ENCODE data around the gene PPIL1. TPM values are rescaled to one million over a fixed set of nuclear protein-coding genes. Genes with fewer than 3 reads are reported as not detected.
A peak's percentile ranks its signal among the peaks of the same experiment; 100 is the strongest.

Gene PPIL1
- polyA plus RNA-seq, 1 experiment = 23.4 TPM

DNA sequence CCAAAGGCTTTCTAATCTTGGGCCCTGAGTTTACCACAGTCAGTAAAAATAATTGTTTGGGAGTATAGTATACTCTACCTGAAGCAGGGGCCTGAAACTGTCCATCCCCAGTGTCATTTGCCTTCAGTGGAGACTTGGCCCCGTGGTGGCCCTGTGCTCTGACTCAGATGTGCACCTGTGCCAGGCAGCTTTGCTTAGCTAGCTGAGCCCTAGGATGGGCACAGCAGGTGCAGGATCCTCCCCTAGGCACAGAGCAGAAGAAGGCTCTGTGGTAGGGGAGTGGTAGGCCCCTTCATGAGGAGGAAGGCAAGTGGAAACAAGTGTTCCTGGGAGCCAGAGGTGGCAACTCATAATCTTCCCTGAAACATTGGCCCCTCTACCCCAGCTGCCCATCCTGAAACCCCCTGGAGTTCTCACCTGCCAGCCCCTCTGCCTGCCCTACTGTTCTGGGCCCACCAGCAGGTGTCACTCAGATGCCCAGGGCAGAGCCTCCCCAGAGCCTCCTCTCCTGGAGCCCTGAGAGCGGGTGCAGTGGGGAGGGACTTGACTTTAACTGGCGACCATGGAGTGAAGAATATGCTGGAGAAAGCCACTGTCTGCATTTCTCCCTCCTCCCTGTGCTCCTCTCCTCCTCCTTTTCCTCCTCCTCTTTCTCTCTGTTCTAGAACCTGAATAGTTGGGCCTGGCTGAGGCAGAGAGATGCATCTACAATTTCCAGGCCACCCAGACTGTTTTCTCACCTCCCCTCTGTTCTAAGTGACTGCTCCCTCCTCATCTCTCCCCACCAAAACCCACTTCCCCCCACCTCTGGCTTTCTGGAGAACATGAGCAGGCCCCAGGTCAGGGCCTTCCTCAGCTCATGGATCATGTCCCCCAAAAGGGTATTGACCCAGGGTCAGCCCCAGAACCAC lies 38.2 kb downstream of the PPIL1 start:
- H3K36me3 ChIP-seq (ENCODE audit: control insufficient read depth, insufficient read depth, low read length) = no peaks in the 10 kb centered on the region
- TF ChIP-seq, protein P1, sequence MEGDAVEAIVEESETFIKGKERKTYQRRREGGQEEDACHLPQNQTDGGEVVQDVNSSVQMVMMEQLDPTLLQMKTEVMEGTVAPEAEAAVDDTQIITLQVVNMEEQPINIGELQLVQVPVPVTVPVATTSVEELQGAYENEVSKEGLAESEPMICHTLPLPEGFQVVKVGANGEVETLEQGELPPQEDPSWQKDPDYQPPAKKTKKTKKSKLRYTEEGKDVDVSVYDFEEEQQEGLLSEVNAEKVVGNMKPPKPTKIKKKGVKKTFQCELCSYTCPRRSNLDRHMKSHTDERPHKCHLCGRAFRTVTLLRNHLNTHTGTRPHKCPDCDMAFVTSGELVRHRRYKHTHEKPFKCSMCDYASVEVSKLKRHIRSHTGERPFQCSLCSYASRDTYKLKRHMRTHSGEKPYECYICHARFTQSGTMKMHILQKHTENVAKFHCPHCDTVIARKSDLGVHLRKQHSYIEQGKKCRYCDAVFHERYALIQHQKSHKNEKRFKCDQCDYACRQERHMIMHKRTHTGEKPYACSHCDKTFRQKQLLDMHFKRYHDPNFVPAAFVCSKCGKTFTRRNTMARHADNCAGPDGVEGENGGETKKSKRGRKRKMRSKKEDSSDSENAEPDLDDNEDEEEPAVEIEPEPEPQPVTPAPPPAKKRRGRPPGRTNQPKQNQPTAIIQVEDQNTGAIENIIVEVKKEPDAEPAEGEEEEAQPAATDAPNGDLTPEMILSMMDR (IDR thresholded peaks at IDR 0.05; ENCODE audit: insufficient read depth, low read depth, low read length) = 0 out of 2 replicates have a peak, but pooled peaks have one; percentile 1
- peaks cover 23% of the 10 kb centered on the region for H3K27me3 ChIP-seq (ENCODE audit: control insufficient read depth, insufficient read depth, low read length)
- H3K4me3 ChIP-seq (ENCODE audit: low read depth, low read length) = no peak overlapping the region
- ChIA-PET POLR2A (no interaction called here), CTCF (interaction anchor here (0.8 to 2.5 kb wide), 5 partner anchors 10 to 54 kb away, joined by 3 to 7 read pairs (median 4); no protein-coding TSS in a partner anchor)
- DNase-seq (ENCODE audit: low read depth) = no peak

DNA sequence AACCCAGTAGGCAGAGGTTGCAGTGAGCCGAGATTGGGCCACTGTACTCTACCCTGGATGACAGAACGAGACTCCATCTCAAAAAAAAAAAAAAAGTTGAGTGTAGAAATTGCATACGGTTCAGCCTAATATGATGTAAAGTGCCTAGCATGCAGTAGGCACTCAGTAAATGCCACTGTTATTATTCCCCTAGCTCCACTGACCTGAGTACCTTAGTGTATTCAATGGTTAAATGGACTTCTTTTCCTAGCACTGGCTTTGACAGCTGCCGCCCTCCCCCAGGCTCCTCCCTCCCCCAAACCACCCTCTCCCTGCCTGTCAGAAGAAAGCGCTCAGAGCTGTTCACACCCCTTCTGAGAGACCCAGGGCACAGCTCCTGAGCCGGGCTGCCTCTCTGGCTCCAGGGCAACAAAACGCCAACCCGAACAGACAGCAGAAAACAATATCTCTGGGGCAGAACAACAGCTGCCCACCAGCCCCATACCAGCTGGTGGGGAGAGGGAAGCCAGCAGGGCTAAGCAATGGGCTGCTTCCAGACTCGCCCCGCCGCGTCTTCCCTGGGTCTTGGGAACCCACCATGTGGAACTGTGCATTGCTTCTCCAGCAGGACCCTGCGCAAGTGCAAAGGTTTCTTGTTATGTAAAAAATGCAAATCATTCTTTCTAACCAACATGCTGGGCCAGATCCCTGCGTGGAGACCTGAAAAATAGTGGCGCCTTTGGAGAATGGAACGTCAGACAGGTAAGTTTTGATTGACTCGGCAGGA lies 39.8 kb downstream of the PPIL1 start:
- DNase-seq (ENCODE audit: low read depth) = no peak
- POLR2A ChIA-PET = no interaction called here
- CTCF ChIA-PET = interaction anchor here (1.2 to 2.5 kb wide), 6 partner anchors 11 to 145 kb away, joined by 3 to 7 read pairs (median 4); no protein-coding TSS in a partner anchor
- no peak overlapping the region for H3K4me3 ChIP-seq (ENCODE audit: low read depth, low read length)
- H3K36me3 ChIP-seq (ENCODE audit: control insufficient read depth, insufficient read depth, low read length) = no peaks in the 10 kb centered on the region
- TF ChIP-seq, protein P1 (IDR thresholded peaks at IDR 0.05; ENCODE audit: insufficient read depth, low read depth, low read length) = no peak
- H3K27me3 ChIP-seq (ENCODE audit: control insufficient read depth, insufficient read depth, low read length) = peaks cover 21% of the 10 kb centered on the region

DNA sequence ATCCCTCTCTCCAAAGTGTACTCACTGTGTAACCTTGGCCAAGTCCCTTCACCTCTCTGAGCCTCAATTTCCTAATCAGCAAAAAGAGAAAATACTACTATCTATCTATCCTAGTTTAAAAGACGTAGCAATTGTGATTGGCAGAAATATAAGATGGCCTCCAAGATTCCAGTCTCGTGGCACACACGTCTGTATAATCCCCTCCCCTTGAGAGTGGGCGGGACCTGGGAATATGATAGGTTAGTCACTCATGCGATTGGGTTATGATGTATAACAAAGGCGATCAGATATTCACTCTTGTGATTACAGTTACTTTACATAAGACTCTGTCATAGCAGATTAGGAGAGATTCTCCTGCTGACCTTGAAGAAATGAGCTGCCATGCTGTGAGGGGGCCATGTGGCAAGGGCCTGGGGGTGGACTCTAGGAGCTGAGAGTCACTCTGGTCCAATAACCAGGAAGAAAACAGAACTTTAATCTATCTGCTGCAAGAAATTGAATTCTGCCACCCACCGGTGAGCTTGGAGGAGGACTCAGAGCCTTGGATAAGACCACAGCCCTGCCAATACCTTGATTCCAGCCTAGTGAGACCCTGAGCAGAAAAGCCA lies 41.3 kb downstream of the PPIL1 start:
- Histone ChIP-seq H3K36me3 (ENCODE audit: control insufficient read depth, insufficient read depth, low read length) (no peaks in the 10 kb centered on the region), H3K4me3 (ENCODE audit: low read depth, low read length) (no peak overlapping the region), H3K27me3 (ENCODE audit: control insufficient read depth, insufficient read depth, low read length) (peaks cover 12% of the 10 kb centered on the region)
- no peak for DNase-seq (ENCODE audit: low read depth)
- TF ChIP-seq, protein P1 (IDR thresholded peaks at IDR 0.05; ENCODE audit: insufficient read depth, low read depth, low read length) = no peak
- ChIA-PET POLR2A (no interaction called here), CTCF (interaction anchor here (0.6 kb wide), 1 partner anchor 196 kb away, joined by 3 read pairs; no protein-coding TSS in a partner anchor)

DNA sequence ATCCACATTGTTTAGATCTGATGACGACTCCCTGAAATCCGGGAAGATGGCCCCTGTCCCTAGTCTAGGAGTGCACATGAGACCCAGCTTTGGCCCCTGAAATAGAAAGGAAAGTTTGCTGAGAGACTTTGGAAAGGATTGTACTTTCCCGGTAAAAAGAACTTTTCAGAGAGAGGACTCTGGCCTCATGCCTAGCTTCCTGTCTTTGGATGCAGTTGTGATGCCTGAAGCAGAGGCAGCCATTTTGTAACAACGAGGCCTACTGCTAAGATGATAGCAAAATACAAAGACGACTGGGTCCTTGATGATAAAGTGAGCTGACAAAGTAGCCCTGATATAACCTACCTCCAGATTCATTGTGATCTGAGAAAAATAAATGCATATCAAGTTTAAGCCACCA lies 42.3 kb downstream of the PPIL1 start:
- POLR2A ChIA-PET = no interaction called here
- CTCF ChIA-PET = interaction anchor here (1.1 kb wide), 1 partner anchor 19 kb away, joined by 3 read pairs; no protein-coding TSS in a partner anchor
- DNase-seq (ENCODE audit: low read depth) = no peak
- TF ChIP-seq, protein P1 (IDR thresholded peaks at IDR 0.05; ENCODE audit: insufficient read depth, low read depth, low read length) = no peak
- H3K27me3 ChIP-seq (ENCODE audit: control insufficient read depth, insufficient read depth, low read length) = peaks cover 6% of the 10 kb centered on the region
- H3K4me3 ChIP-seq (ENCODE audit: low read depth, low read length) = no peak overlapping the region
- H3K36me3 ChIP-seq (ENCODE audit: control insufficient read depth, insufficient read depth, low read length) = no peaks in the 10 kb centered on the region

All from BJ (cell line).